GM23248 (cell line): Measurements from ENCODE around the gene ZNF385A.

Experiments used
- EZH2 ChIP-seq: fragments of 200-600 bp; sonication (generic); IDR thresholded peaks from 2 replicates; pipeline ENCODE4 v1.6.1; 2018; ENCODE audit warnings: antibody characterized with exemption, mild to moderate bottlenecking; ENCODE audit not compliant: insufficient read depth, poor library complexity, severe bottlenecking
- EZH2phosphoT487 ChIP-seq: fragments of 200-600 bp; sonication (generic); IDR thresholded peaks from 2 replicates; pipeline ENCODE4 v1.6.1; 2018; ENCODE audit warnings: antibody characterized with exemption, moderate library complexity, mild to moderate bottlenecking, low read depth; ENCODE audit not compliant: insufficient read depth

- no peak for TF ChIP-seq EZH2
- TF ChIP-seq EZH2phosphoT487, result no peak
These were observed 4.9 kb downstream of the ZNF385A start for GRCh38 chr12:54379398-54380201.
